ENCODE results near the gene ETV4. TPM values are rescaled to one million over a fixed set of nuclear protein-coding genes. Genes with fewer than 3 reads are reported as not detected.

ETV4 gene
- total and polyA plus RNA-seq, 2 of the 13 experiments (the other 11 are each of a cell fraction or from before 2014, with no cell fraction given), result 128 to 330 TPM

DNA sequence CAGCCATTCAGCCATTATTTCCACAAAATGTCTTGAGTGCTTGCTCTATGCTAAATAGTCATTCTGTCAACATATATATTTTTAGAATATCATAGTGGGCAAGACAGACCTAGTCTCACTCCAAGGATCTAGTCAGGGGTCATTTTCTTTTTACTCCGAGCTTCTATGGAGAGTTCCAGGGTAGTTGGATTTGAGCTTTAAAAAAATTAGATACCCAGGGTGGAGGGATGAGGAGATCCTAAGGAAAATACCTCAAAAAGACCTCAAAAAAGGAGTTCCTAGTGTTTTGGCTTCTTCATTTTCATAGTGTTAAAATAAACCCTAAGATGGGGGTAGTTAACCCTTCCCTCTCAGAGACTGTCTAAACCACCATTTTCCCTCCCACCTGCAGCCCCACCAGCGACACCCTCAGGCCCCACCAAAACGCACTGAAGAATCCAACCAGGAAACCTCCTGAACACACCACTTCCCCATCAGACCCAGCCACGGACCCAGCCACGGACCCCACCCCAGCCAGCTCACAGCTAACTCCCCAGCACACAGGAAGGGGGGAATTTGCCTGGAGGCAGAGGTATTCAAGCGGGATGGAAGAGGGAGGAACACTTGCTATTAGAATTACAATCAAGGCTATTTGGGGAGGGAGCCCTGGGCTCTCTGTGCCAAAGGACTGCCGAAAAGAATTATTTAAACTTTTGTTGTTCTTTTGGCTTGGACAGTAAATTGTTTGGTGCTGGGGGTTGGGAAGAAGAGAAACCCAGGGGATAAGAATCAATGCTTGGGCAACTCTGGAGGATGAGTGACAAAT, 2.2 kb downstream of the ETV4 start (continued):
- TF ChIP-seq ZNF75D (CRISPR knock-in tag; IDR thresholded peaks at IDR 0.05; ENCODE audit: borderline replicate concordance) (no peak), KDM5A (IDR thresholded peaks at IDR 0.05; ENCODE audit: borderline replicate concordance, low read length) (peak; percentile 90), ZNF235 (CRISPR knock-in tag; IDR thresholded peaks at IDR 0.05; ENCODE audit: borderline replicate concordance) (no peak), NR3C1 (CRISPR knock-in tag; IDR thresholded peaks at IDR 0.05) (no peak), JUNB (CRISPR knock-in tag; IDR thresholded peaks at IDR 0.05; ENCODE audit: borderline replicate concordance) (0 out of 2 replicates have a peak, but pooled peaks have one; percentile 4), RELA (CRISPR knock-in tag; IDR thresholded peaks at IDR 0.05) (no peak), SMC3 (IDR thresholded peaks at IDR 0.05; ENCODE audit: low read length) (0 out of 2 replicates have a peak, but pooled peaks have one; percentile 42), ZNF124 (CRISPR knock-in tag; IDR thresholded peaks at IDR 0.05) (peak; percentile 67; the same call in 1 of the 2 replicates), PAWR (CRISPR knock-in tag; IDR thresholded peaks at IDR 0.05; ENCODE audit: borderline replicate concordance) (0 out of 2 replicates have a peak, but pooled peaks have one; percentile 74), ZSCAN9 (CRISPR knock-in tag; IDR thresholded peaks at IDR 0.05; ENCODE audit: borderline replicate concordance) (peak; percentile 38; the same call in 1 of the 2 replicates), ZNF775 (CRISPR knock-in tag; IDR thresholded peaks at IDR 0.05; ENCODE audit: borderline replicate concordance) (peak; percentile 30; the same call in 1 of the 2 replicates), ZNF383 (CRISPR knock-in tag; IDR thresholded peaks at IDR 0.05; ENCODE audit: borderline replicate concordance) (no peak)
- TF ChIP-seq, protein P1, sequence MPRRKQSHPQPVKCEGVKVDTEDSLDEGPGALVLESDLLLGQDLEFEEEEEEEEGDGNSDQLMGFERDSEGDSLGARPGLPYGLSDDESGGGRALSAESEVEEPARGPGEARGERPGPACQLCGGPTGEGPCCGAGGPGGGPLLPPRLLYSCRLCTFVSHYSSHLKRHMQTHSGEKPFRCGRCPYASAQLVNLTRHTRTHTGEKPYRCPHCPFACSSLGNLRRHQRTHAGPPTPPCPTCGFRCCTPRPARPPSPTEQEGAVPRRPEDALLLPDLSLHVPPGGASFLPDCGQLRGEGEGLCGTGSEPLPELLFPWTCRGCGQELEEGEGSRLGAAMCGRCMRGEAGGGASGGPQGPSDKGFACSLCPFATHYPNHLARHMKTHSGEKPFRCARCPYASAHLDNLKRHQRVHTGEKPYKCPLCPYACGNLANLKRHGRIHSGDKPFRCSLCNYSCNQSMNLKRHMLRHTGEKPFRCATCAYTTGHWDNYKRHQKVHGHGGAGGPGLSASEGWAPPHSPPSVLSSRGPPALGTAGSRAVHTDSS (CRISPR knock-in tag; conservative IDR thresholded peaks at IDR 0.05), result no peak
- TF ChIP-seq, protein P2, sequence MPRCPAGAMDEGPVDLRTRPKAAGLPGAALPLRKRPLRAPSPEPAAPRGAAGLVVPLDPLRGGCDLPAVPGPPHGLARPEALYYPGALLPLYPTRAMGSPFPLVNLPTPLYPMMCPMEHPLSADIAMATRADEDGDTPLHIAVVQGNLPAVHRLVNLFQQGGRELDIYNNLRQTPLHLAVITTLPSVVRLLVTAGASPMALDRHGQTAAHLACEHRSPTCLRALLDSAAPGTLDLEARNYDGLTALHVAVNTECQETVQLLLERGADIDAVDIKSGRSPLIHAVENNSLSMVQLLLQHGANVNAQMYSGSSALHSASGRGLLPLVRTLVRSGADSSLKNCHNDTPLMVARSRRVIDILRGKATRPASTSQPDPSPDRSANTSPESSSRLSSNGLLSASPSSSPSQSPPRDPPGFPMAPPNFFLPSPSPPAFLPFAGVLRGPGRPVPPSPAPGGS (CRISPR knock-in tag; IDR thresholded peaks at IDR 0.05), result peak; percentile 14; the same call in 1 of the 2 replicates
- TF ChIP-seq, protein P3, sequence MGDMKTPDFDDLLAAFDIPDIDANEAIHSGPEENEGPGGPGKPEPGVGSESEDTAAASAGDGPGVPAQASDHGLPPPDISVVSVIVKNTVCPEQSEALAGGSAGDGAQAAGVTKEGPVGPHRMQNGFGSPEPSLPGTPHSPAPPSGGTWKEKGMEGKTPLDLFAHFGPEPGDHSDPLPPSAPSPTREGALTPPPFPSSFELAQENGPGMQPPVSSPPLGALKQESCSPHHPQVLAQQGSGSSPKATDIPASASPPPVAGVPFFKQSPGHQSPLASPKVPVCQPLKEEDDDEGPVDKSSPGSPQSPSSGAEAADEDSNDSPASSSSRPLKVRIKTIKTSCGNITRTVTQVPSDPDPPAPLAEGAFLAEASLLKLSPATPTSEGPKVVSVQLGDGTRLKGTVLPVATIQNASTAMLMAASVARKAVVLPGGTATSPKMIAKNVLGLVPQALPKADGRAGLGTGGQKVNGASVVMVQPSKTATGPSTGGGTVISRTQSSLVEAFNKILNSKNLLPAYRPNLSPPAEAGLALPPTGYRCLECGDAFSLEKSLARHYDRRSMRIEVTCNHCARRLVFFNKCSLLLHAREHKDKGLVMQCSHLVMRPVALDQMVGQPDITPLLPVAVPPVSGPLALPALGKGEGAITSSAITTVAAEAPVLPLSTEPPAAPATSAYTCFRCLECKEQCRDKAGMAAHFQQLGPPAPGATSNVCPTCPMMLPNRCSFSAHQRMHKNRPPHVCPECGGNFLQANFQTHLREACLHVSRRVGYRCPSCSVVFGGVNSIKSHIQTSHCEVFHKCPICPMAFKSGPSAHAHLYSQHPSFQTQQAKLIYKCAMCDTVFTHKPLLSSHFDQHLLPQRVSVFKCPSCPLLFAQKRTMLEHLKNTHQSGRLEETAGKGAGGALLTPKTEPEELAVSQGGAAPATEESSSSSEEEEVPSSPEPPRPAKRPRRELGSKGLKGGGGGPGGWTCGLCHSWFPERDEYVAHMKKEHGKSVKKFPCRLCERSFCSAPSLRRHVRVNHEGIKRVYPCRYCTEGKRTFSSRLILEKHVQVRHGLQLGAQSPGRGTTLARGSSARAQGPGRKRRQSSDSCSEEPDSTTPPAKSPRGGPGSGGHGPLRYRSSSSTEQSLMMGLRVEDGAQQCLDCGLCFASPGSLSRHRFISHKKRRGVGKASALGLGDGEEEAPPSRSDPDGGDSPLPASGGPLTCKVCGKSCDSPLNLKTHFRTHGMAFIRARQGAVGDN (CRISPR knock-in tag; IDR thresholded peaks at IDR 0.05), result peak; percentile 69
- TF ChIP-seq, protein P4, sequence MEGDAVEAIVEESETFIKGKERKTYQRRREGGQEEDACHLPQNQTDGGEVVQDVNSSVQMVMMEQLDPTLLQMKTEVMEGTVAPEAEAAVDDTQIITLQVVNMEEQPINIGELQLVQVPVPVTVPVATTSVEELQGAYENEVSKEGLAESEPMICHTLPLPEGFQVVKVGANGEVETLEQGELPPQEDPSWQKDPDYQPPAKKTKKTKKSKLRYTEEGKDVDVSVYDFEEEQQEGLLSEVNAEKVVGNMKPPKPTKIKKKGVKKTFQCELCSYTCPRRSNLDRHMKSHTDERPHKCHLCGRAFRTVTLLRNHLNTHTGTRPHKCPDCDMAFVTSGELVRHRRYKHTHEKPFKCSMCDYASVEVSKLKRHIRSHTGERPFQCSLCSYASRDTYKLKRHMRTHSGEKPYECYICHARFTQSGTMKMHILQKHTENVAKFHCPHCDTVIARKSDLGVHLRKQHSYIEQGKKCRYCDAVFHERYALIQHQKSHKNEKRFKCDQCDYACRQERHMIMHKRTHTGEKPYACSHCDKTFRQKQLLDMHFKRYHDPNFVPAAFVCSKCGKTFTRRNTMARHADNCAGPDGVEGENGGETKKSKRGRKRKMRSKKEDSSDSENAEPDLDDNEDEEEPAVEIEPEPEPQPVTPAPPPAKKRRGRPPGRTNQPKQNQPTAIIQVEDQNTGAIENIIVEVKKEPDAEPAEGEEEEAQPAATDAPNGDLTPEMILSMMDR (CRISPR knock-in tag; IDR thresholded peaks at IDR 0.05), result peak; percentile 71
- TF ChIP-seq, protein P5, sequence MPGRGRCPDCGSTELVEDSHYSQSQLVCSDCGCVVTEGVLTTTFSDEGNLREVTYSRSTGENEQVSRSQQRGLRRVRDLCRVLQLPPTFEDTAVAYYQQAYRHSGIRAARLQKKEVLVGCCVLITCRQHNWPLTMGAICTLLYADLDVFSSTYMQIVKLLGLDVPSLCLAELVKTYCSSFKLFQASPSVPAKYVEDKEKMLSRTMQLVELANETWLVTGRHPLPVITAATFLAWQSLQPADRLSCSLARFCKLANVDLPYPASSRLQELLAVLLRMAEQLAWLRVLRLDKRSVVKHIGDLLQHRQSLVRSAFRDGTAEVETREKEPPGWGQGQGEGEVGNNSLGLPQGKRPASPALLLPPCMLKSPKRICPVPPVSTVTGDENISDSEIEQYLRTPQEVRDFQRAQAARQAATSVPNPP (CRISPR knock-in tag; IDR thresholded peaks at IDR 0.05), result peak; percentile 75; the same call in 1 of the 2 replicates
